PFSK-1 (cell line): ENCODE data around the gene C16orf78.

Experiments used
- POLR2AphosphoS5 ChIP-seq: IDR thresholded peaks from 2 replicates; pipeline ENCODE4 v1.6.1; 2012; ENCODE audit warnings: low read depth, mild to moderate bottlenecking, control low read depth, low read length, moderate library complexity
- SIN3A ChIP-seq: IDR thresholded peaks from 2 replicates; pipeline ENCODE4 v1.6.1; 2012; ENCODE audit warnings: mild to moderate bottlenecking, low read length, moderate library complexity, borderline replicate concordance; ENCODE audit not compliant: insufficient read depth

DNA sequence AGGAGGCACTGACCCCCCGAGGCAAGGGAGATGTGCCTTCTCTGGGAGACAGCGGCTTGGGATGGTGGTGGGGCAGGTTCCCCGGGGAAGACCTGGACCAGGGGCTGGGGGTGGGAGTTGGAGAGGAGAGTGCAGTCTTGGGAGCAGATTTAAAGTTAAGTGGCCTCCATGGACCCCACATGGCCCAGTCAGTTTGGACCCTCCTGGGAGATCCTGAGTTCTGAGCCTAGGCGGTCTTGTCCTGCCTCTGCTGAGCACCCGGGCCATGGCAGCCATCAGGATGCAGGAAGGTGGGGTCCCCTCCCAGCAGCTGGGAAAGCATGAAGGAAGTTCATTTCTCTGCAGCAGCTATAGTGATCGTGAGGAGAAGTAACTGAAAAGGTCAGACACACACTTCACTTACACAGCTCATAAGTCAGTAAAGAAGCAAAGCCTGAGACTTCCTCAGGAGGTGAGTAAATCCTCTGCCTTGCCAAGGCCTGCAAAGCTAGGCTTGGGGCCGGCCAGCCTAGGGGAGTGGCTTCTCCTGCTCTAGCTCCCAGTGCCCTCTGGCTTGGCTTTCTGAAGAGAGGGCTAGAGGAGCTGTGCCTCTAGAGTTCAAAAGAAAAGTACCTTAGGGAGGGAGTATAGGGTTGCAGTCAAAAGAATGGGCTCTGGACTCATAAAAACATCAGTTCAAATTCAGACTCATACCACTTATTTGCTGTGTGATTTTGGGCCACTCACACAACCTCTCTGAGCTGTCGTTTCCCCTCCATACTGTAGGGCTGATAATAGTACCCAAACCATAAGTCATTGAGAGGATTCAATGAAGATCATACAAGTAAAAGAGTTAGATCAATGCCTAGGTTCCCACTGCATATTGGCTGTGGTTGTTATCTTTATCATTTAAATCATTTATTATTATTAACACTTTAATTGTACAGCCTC, 31.0 kb upstream of the C16orf78 start:
- TF ChIP-seq POLR2AphosphoS5 (no peak), SIN3A (no peak)
